HFFc6 (cell line): ENCODE results near the gene CEACAM1. TPM values are rescaled to one million over a fixed set of nuclear protein-coding genes. Genes with fewer than 3 reads are reported as not detected.
"Not testable (repeated sequence)": the region's sequence is repeated elsewhere in the genome, so short reads cannot be mapped to it uniquely, and the experiment has no call there.

Experiments used
- DNase-seq: peaks from one replicate; pipeline ENCODE4 v3.0.0-alpha.2; 2018
- H3K27ac Mint-ChIP-seq: 2 replicates; pipeline ENCODE4 v1.8.0; 2020; ENCODE audit warnings: mild to moderate bottlenecking, mixed read lengths
- H3K27me3 Mint-ChIP-seq: 2 replicates; pipeline ENCODE4 v1.8.0; 2021; ENCODE audit warnings: mild to moderate bottlenecking, moderate library complexity, mixed read lengths; ENCODE audit not compliant: insufficient read depth
- H3K36me3 Mint-ChIP-seq: 2 replicates; pipeline ENCODE4 v1.8.0; 2021; ENCODE audit warnings: low read depth, mixed read lengths
- H3K4me1 Mint-ChIP-seq: 2 replicates; pipeline ENCODE4 v1.8.0; 2020; ENCODE audit warnings: low read depth, mixed read lengths
- H3K4me3 Mint-ChIP-seq: 2 replicates; pipeline ENCODE4 v1.8.0; 2020; ENCODE audit warnings: mild to moderate bottlenecking, moderate library complexity, mixed read lengths
- H3K9me3 Mint-ChIP-seq: 2 replicates; pipeline ENCODE4 v1.8.0; 2020; ENCODE audit warnings: mild to moderate bottlenecking, mixed read lengths
- CTCF ChIP-seq: fragments of 200-600 bp; sonication (generic); IDR thresholded peaks from 2 replicates; pipeline ENCODE4 v1.5.0; 2021; ENCODE audit warnings: antibody characterized with exemption, mild to moderate bottlenecking
- total RNA-seq, 6 experiments: library from RNA; stranded (reverse); fragmentation: NEBNext Ultra II Directional; extraction: Animal tissue kit (Norgen Biotek cat#: 25700); gene quantifications; 2 replicates in 1 of 6; 3 replicates in 5 of 6; pipeline ENCODE4 v1.2.3, GENCODE V29; 2021

CEACAM1 gene
- total RNA-seq, 6 experiments from 2014 or later = not detected

GRCh38 chr19:42508892-42509444, 19.3 kb downstream of the CEACAM1 start:
- no peak overlapping the region for H3K4me3 Mint-ChIP-seq
- H3K36me3 Mint-ChIP-seq = no peaks in the 10 kb centered on the region
- DNase-seq = no peak
- no peaks in the 10 kb centered on the region for H3K4me1 Mint-ChIP-seq
- no peaks in the 10 kb centered on the region for H3K9me3 Mint-ChIP-seq
- H3K27ac Mint-ChIP-seq = no peak overlapping the region
- no peak for TF ChIP-seq CTCF
- peaks cover 15% of the 10 kb centered on the region for H3K27me3 Mint-ChIP-seq

- H3K27ac Mint-ChIP-seq = no peak overlapping the region
- no peak for DNase-seq
- no peaks in the 10 kb centered on the region for H3K9me3 Mint-ChIP-seq
- H3K36me3 Mint-ChIP-seq = no peaks in the 10 kb centered on the region
- H3K4me3 Mint-ChIP-seq = no peak overlapping the region
- peaks cover 12% of the 10 kb centered on the region for H3K27me3 Mint-ChIP-seq
- no peaks in the 10 kb centered on the region for H3K4me1 Mint-ChIP-seq
- no peak for TF ChIP-seq CTCF
These were observed 23.2 kb downstream of the CEACAM1 start for GRCh38 chr19:42505066-42505465.

GRCh38 chr19:42501733-42502132, 26.5 kb downstream of the CEACAM1 start:
- Mint-ChIP-seq H3K36me3 (no peaks in the 10 kb centered on the region), H3K9me3 (no peaks in the 10 kb centered on the region), H3K27me3 (peaks cover 14% of the 10 kb centered on the region), H3K4me3 (no peak overlapping the region), H3K27ac (no peak overlapping the region), H3K4me1 (no peaks in the 10 kb centered on the region)
- no peak for DNase-seq
- no peak for TF ChIP-seq CTCF

- not testable (repeated sequence) for H3K36me3 Mint-ChIP-seq, DNase-seq, H3K4me1 Mint-ChIP-seq, H3K9me3 Mint-ChIP-seq, H3K27ac Mint-ChIP-seq, H3K4me3 Mint-ChIP-seq
- peaks cover 13% of the 10 kb centered on the region for H3K27me3 Mint-ChIP-seq
These were observed 27.0 kb downstream of the CEACAM1 start for GRCh38 chr19:42501243-42501642.

GRCh38 chr19:42498169-42498757, 30.0 kb downstream of the CEACAM1 start:
- Mint-ChIP-seq H3K4me1 (no peaks in the 10 kb centered on the region), H3K4me3 (no peak overlapping the region), H3K27ac (no peak overlapping the region), H3K36me3 (no peaks in the 10 kb centered on the region), H3K9me3 (no peaks in the 10 kb centered on the region), H3K27me3 (peaks cover 12% of the 10 kb centered on the region; the same call in 1 of the 2 replicates)
- TF ChIP-seq CTCF = no peak
- DNase-seq = no peak

GRCh38 chr19:42497492-42498168, 30.7 kb downstream of the CEACAM1 start:
- no peak for DNase-seq
- Mint-ChIP-seq H3K9me3 (no peaks in the 10 kb centered on the region), H3K4me1 (no peaks in the 10 kb centered on the region), H3K36me3 (no peaks in the 10 kb centered on the region), H3K27ac (no peak overlapping the region), H3K4me3 (no peak overlapping the region), H3K27me3 (peaks cover 12% of the 10 kb centered on the region; the same call in 1 of the 2 replicates)
- TF ChIP-seq CTCF = no peak
